Parathyroid adenoma (tissue), 2 donors: ENCODE results near the gene GLB1L3.

ENCODE experiments used
- H2AFZ ChIP-seq: fragments of 300-600 bp; sonication (generic); one replicate; pipeline ENCODE4 v1.7.0; 2017; ENCODE audit warnings: antibody characterized with exemption, mild to moderate bottlenecking
- H3K27ac ChIP-seq: fragments of 300-600 bp; sonication (generic); one replicate; pipeline ENCODE4 v1.7.0; 2017
- H3K27me3 ChIP-seq: fragments of 300-600 bp; sonication (generic); one replicate; pipeline ENCODE4 v1.7.0; 2017; ENCODE audit warnings: low read length; ENCODE audit not compliant: control insufficient read depth, insufficient read depth
- H3K36me3 ChIP-seq: fragments of 300-600 bp; sonication (generic); one replicate; pipeline ENCODE4 v1.7.0; 2017; ENCODE audit warnings: low read length; ENCODE audit not compliant: control insufficient read depth, insufficient read depth
- H3K4me1 ChIP-seq: fragments of 300-600 bp; sonication (generic); one replicate; pipeline ENCODE4 v1.7.0; 2017; ENCODE audit warnings: control low read depth
- H3K4me2 ChIP-seq: fragments of 300-600 bp; sonication (generic); one replicate; pipeline ENCODE4 v1.7.0; 2017; ENCODE audit warnings: low read length
- H3K4me3 ChIP-seq: fragments of 300-600 bp; sonication (generic); one replicate; pipeline ENCODE4 v1.7.0; 2017; ENCODE audit warnings: low read depth, low read length
- H3K79me2 ChIP-seq: fragments of 300-600 bp; sonication (generic); one replicate; pipeline ENCODE4 v1.7.0; 2017; ENCODE audit warnings: control low read depth
- H3K9ac ChIP-seq: fragments of 300-600 bp; sonication (generic); one replicate; pipeline ENCODE4 v1.7.0; 2017; ENCODE audit warnings: mild to moderate bottlenecking
- H3K9me3 ChIP-seq: fragments of 300-600 bp; sonication (generic); one replicate; pipeline ENCODE4 v1.7.0; 2017; ENCODE audit warnings: low read length; ENCODE audit not compliant: control insufficient read depth
- CTCF ChIP-seq: fragments of 300-600 bp; sonication (generic); IDR thresholded peaks from one replicate; pipeline ENCODE4 v1.7.0; 2017; ENCODE audit warnings: antibody characterized with exemption, mild to moderate bottlenecking
- donor health status: primary hyperparathyroidism.

Gene GLB1L3

GRCh38 chr11:134352111-134352510, 75.9 kb downstream of the GLB1L3 start:
- H3K79me2 ChIP-seq: no peaks in the 10 kb centered on the region
- no peaks in the 10 kb centered on the region for H3K4me1 ChIP-seq
- no peak for TF ChIP-seq CTCF
- H2AFZ ChIP-seq: no peak overlapping the region
- H3K36me3 ChIP-seq: no peaks in the 10 kb centered on the region
- H3K27me3 ChIP-seq: no peaks in the 10 kb centered on the region
- H3K9ac ChIP-seq: no peak overlapping the region
- H3K4me3 ChIP-seq: no peak overlapping the region
- no peak overlapping the region for H3K4me2 ChIP-seq
- no peak overlapping the region for H3K27ac ChIP-seq
- H3K9me3 ChIP-seq: no peaks in the 10 kb centered on the region

- no peaks in the 10 kb centered on the region for H3K79me2 ChIP-seq
- no peak overlapping the region for H3K4me3 ChIP-seq
- H3K4me1 ChIP-seq: no peaks in the 10 kb centered on the region
- H3K9ac ChIP-seq: no peak overlapping the region
- H2AFZ ChIP-seq: no peak overlapping the region
- no peak for TF ChIP-seq CTCF
- H3K36me3 ChIP-seq: no peaks in the 10 kb centered on the region
- no peak overlapping the region for H3K27ac ChIP-seq
- no peaks in the 10 kb centered on the region for H3K9me3 ChIP-seq
- H3K4me2 ChIP-seq: no peak overlapping the region
- no peaks in the 10 kb centered on the region for H3K27me3 ChIP-seq
Observed at GRCh38 chr11:134355136-134355535, 79.0 kb downstream of the GLB1L3 start.

- no peak overlapping the region for H3K4me2 ChIP-seq
- H3K4me3 ChIP-seq: no peak overlapping the region
- no peak overlapping the region for H3K27ac ChIP-seq
- TF ChIP-seq CTCF: no peak
- H3K4me1 ChIP-seq: no peaks in the 10 kb centered on the region
- H3K27me3 ChIP-seq: no peaks in the 10 kb centered on the region
- H2AFZ ChIP-seq: no peak overlapping the region
- H3K9ac ChIP-seq: no peak overlapping the region
- no peaks in the 10 kb centered on the region for H3K36me3 ChIP-seq
- no peaks in the 10 kb centered on the region for H3K9me3 ChIP-seq
- H3K79me2 ChIP-seq: no peaks in the 10 kb centered on the region
Observed at GRCh38 chr11:134355656-134356055, 79.5 kb downstream of the GLB1L3 start.

- Histone ChIP-seq H3K4me3 (no peak overlapping the region), H3K27me3 (no peaks in the 10 kb centered on the region), H3K9me3 (no peaks in the 10 kb centered on the region), H3K4me1 (no peaks in the 10 kb centered on the region), H3K9ac (no peak overlapping the region), H3K36me3 (no peaks in the 10 kb centered on the region), H3K27ac (no peak overlapping the region), H3K4me2 (no peak overlapping the region), H3K79me2 (no peaks in the 10 kb centered on the region), H2AFZ (no peak overlapping the region)
- TF ChIP-seq CTCF: no peak
Observed at GRCh38 chr11:134356656-134357544, 80.7 kb downstream of the GLB1L3 start.

GRCh38 chr11:134357545-134357839, 81.3 kb downstream of the GLB1L3 start:
- H3K9ac ChIP-seq: no peak overlapping the region
- no peak overlapping the region for H3K4me2 ChIP-seq
- no peaks in the 10 kb centered on the region for H3K4me1 ChIP-seq
- no peak overlapping the region for H2AFZ ChIP-seq
- H3K27ac ChIP-seq: no peak overlapping the region
- H3K36me3 ChIP-seq: no peaks in the 10 kb centered on the region
- H3K27me3 ChIP-seq: no peaks in the 10 kb centered on the region
- no peak for TF ChIP-seq CTCF
- H3K9me3 ChIP-seq: no peaks in the 10 kb centered on the region
- no peaks in the 10 kb centered on the region for H3K79me2 ChIP-seq
- H3K4me3 ChIP-seq: no peak overlapping the region
